Nephron progenitor cell (in vitro differentiated cells): ENCODE measurements around the gene UBE2M.
"Not testable (repeated sequence)": the region's sequence is repeated elsewhere in the genome, so short reads cannot be mapped to it uniquely, and the experiment has no call there.

Source experiments
- DNase-seq: peaks from one replicate; pipeline ENCODE4 v3.0.0; 2021
- H3K27ac Mint-ChIP-seq: 2 replicates; pipeline ENCODE4 v1.8.0; 2021; ENCODE audit warnings: mild to moderate bottlenecking, moderate library complexity, mixed read lengths
- H3K27me3 Mint-ChIP-seq: 2 replicates; pipeline ENCODE4 v1.8.0; 2021; ENCODE audit warnings: mild to moderate bottlenecking, low read depth, mixed read lengths; ENCODE audit not compliant: poor library complexity
- H3K36me3 Mint-ChIP-seq: 2 replicates; pipeline ENCODE4 v1.8.0; 2021; ENCODE audit warnings: low read depth, mixed read lengths
- H3K4me1 Mint-ChIP-seq: 2 replicates; pipeline ENCODE4 v1.8.0; 2021; ENCODE audit warnings: mixed read lengths
- H3K4me3 Mint-ChIP-seq: 2 replicates; pipeline ENCODE4 v1.8.0; 2021; ENCODE audit warnings: mild to moderate bottlenecking, moderate library complexity, mixed read lengths
- H3K9me3 Mint-ChIP-seq: 2 replicates; pipeline ENCODE4 v1.8.0; 2021; ENCODE audit warnings: mild to moderate bottlenecking, moderate library complexity, mixed read lengths
- CTCF ChIP-seq: fragments of 200-600 bp; sonication (generic); IDR thresholded peaks from 2 replicates; pipeline ENCODE4 v1.5.0; 2021; ENCODE audit warnings: antibody characterized with exemption

The UBE2M gene

GRCh38 chr19:58513694-58514563 lies 44.5 kb downstream of the UBE2M start:
- Mint-ChIP-seq H3K4me3 (peak overlapping the region; percentile 83), H3K9me3 (peaks cover 3% of the 10 kb centered on the region), H3K4me1 (peaks cover 50% of the 10 kb centered on the region), H3K27me3 (peaks cover 3% of the 10 kb centered on the region), H3K27ac (peak overlapping the region; percentile 75), H3K36me3 (peaks cover 13% of the 10 kb centered on the region)
- TF ChIP-seq CTCF, result peak; percentile 93
- peak; percentile 97 for DNase-seq

GRCh38 chr19:58513213-58513693 lies 45.2 kb downstream of the UBE2M start:
- Mint-ChIP-seq H3K36me3 (peaks cover 13% of the 10 kb centered on the region), H3K27me3 (peaks cover 6% of the 10 kb centered on the region), H3K9me3 (peaks cover 3% of the 10 kb centered on the region), H3K4me1 (peaks cover 43% of the 10 kb centered on the region), H3K27ac (no peak overlapping the region), H3K4me3 (no peak overlapping the region)
- no peak for DNase-seq
- no peak for TF ChIP-seq CTCF

GRCh38 chr19:58511353-58512208 lies 46.8 kb downstream of the UBE2M start, which contains the start of gene SLC27A5:
Gene SLC27A5, minus strand, starts transcription at chr19:58511992. Its CDS starts 37 bp downstream, at chr19:58511955.
- Mint-ChIP-seq H3K36me3 (peaks cover 24% of the 10 kb centered on the region), H3K4me3 (no peak within 1 kb of the TSS), H3K27ac (no peak within 1 kb of the TSS), H3K9me3 (peaks cover 14% of the 10 kb centered on the region), H3K27me3 (peaks cover 6% of the 10 kb centered on the region), H3K4me1 (peaks cover 35% of the 10 kb centered on the region)
- no peak for TF ChIP-seq CTCF
- no peak for DNase-seq

GRCh38 chr19:58510084-58510862 lies 48.1 kb downstream of the UBE2M start:
- Mint-ChIP-seq H3K4me3 (no peak overlapping the region), H3K27me3 (peaks cover 6% of the 10 kb centered on the region), H3K4me1 (peaks cover 24% of the 10 kb centered on the region), H3K27ac (peak overlapping the region; percentile 58), H3K9me3 (peaks cover 18% of the 10 kb centered on the region), H3K36me3 (peaks cover 22% of the 10 kb centered on the region)
- no peak for DNase-seq
- no peak for TF ChIP-seq CTCF

- Mint-ChIP-seq H3K9me3 (peaks cover 18% of the 10 kb centered on the region), H3K36me3 (peaks cover 22% of the 10 kb centered on the region), H3K4me3 (no peak overlapping the region), H3K27ac (peak overlapping the region; percentile 58), H3K4me1 (peaks cover 19% of the 10 kb centered on the region), H3K27me3 (peaks cover 6% of the 10 kb centered on the region)
- DNase-seq, result no peak
- no peak for TF ChIP-seq CTCF
Measured at GRCh38 chr19:58509731-58510083, 48.7 kb downstream of the UBE2M start.

GRCh38 chr19:58507602-58508223 lies 50.7 kb downstream of the UBE2M start:
- not testable (repeated sequence) for DNase-seq, H3K4me3 Mint-ChIP-seq, H3K27ac Mint-ChIP-seq
- peaks cover 22% of the 10 kb centered on the region for H3K36me3 Mint-ChIP-seq
- H3K9me3 Mint-ChIP-seq, result peaks cover 25% of the 10 kb centered on the region
- H3K27me3 Mint-ChIP-seq, result peaks cover 11% of the 10 kb centered on the region
- H3K4me1 Mint-ChIP-seq, result peaks cover 11% of the 10 kb centered on the region
